GM04504 (cell line): ENCODE results near the gene NDUFS8.

Experiments
- DNase-seq: peaks from one replicate; pipeline ENCODE4 v3.0.0-alpha.2; 2012; ENCODE audit warnings: low read depth

The NDUFS8 gene

DNA sequence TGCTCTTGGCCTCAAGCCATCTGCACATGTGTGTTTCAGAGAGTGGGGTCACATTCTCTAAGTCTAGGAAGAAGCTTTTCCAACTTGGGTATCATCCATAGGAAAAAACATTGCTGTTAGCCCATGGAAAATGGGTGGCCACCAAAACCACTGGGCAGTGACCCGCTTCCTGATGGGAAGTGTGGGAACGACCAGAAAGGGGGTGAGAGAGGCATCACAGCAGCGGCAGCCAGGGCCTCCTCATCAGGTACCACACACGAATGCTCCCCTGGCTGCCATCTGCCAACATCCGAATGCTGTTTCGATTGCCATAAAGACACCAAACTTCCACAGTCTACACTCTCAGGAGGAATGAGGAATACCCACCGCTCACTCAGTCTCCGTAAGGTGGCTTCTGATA is 50.4 kb downstream of the NDUFS8 start:
- no peak for DNase-seq

DNA sequence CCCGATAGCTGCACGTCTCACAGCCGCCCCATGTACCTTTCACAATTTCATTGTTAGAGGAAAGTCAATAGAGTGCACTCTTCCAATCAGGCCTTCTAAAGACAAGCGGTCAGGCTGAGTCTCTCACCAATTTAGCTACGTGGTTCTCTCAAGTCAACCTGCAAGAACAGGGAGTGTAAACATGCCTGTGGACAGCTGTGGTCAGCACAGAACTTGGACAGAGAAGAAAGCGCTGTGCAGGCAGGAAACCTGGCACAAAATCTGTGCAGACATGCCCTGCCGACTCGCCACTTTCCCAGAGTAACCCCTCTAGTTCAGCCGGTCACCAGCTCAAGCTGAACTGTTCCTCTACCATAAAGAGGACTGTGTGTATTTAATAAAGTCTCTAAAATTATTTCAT is 51.2 kb downstream of the NDUFS8 start:
- DNase-seq, result no peak

DNA sequence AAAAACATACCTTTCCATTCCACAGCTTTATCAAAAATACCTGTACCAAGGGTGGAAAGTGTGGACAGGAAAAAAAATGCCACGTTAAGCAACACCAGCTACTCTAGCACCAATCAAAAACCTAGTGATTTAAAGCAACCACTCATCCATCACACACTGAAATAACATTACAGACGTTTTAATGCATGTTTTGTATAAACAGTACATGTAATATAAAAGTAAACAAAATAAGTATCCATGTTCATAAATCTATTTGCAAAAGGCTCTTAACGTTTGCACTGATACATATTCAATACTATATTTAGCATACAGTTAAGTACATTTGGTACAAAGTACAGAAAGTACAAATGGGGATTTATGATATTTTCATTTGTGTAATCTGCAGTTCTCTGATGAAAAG is 52.0 kb downstream of the NDUFS8 start:
- no peak for DNase-seq

DNA sequence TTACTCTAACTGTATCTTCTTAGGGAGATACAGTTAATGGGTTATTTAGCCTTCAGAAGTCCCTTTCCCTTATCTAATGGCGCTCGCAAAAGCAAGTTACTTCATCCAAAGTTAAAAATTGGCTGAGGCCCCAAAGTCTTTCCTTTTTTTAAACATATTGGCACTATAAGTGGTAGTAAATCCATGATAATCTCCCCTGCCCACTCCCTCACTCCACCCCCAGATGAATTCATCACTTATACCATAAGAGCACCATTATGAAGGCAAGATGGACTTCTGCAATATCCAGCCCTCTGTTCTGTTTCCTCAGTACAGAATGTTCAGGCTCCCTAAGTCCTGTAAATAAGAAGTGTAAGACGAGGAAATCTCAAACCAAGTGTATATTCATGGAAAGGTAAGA is 53.0 kb downstream of the NDUFS8 start:
- no peak for DNase-seq
